Liver (tissue), 2 donors: ENCODE data around the gene ZFYVE28.

Experiments
- CTCF ChIP-seq: fragments of 150-350 bp; IDR thresholded peaks from 2 replicates; pipeline ENCODE4 v1.5.1; 2017; ENCODE audit warnings: improper control_type of control experiment, low read depth, low read length; ENCODE audit not compliant: missing input control
- MAX ChIP-seq: IDR thresholded peaks from 2 replicates; pipeline ENCODE4 v1.6.1; 2016; ENCODE audit warnings: antibody characterized with exemption
- donor health status: healthy.

DNA sequence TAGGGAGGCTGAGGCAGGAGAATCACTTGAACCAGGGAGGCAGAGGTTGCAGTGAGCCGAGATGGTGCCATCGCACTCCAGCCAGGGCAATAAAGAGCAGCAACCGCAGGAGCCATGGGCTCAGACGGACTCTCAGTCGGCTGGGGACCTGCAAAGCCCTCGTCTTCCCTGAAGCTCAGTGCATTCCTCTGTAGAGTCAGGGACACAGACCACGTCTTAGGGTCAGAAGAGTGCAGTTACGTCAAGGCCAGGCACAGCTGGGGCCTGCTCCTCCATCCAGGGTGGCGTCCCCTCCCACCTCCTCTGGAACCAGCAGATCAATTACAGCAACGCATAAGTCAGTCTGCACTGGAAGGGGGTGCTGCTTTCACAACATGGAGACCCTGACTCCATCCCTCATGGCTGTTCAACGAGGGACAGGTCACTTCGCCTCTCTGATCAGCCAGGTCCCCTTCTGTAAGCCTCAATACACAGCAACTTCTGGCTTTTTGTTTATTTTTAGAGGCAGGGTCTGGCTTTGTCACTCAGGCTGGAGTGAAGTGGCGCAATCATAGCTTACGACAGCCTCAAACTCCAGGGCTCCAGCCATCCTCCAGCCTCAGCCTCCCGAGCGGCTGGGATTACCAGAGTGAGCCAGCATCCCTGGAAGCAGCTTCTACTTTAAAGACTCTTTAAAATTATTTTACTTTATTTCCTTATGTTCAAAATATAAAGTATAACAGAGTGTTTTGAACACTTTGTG lies 76.4 kb downstream of the ZFYVE28 start:
- TF ChIP-seq CTCF (no peak), MAX (no peak)
